H1 (cell line): ENCODE measurements around the gene WDR54. TPM values are rescaled to one million over a fixed set of nuclear protein-coding genes. Genes with fewer than 3 reads are reported as not detected.

Experiments
- ASH2L ChIP-seq: fragments of 200-600, 300-600 bp; sonication (generic); IDR thresholded peaks from one replicate; pipeline ENCODE4 v1.7.1; 2017; ENCODE audit warnings: low read length
- ATF2 ChIP-seq: IDR thresholded peaks from 2 replicates; pipeline ENCODE4 v1.6.1; 2012; ENCODE audit warnings: low read length, inconsistent platforms
- BACH1 ChIP-seq: IDR thresholded peaks from 2 replicates; pipeline ENCODE4 v1.6.1; 2012; ENCODE audit warnings: low read length, improper control_type of control experiment
- BRCA1 ChIP-seq: IDR thresholded peaks from 2 replicates; pipeline ENCODE4 v1.6.1; 2012; ENCODE audit warnings: low read depth, low read length, improper control_type of control experiment
- CBX8 ChIP-seq: fragments of 300-800, 300-1000 bp; sonication (generic); IDR thresholded peaks from 2 replicates; pipeline ENCODE4 v1.7.1; 2016; ENCODE audit warnings: low read depth, low read length, borderline replicate concordance
- CEBPB ChIP-seq: IDR thresholded peaks from 2 replicates; pipeline ENCODE4 v1.6.1; 2012; ENCODE audit warnings: low read depth, low read length
- CHD2 ChIP-seq: IDR thresholded peaks from 2 replicates; pipeline ENCODE4 v1.6.1; 2012; ENCODE audit warnings: low read length, improper control_type of control experiment
- EP300 ChIP-seq, 2 experiments: IDR thresholded peaks; 1 replicate in 1 of 2; 2 replicates in 1 of 2; pipeline ENCODE4 v1.6.1; 2011 to 2012; ENCODE audit warnings: low read depth in 2 of 2, low read length in 2 of 2, mild to moderate bottlenecking in 2 of 2, borderline replicate concordance in 1 of 2, inconsistent platforms in 1 of 2, moderate library complexity in 1 of 2
- KDM4A ChIP-seq: IDR thresholded peaks from one replicate; pipeline ENCODE4 v1.7.1; 2012; ENCODE audit warnings: low read depth, mild to moderate bottlenecking, moderate library complexity, low read length, inconsistent platforms; ENCODE audit not compliant: severe bottlenecking
- KDM5A ChIP-seq: fragments of 200-600 bp; IDR thresholded peaks from 2 replicates; pipeline ENCODE4 v1.7.1; 2012; ENCODE audit warnings: mild to moderate bottlenecking, low read length, inconsistent platforms, mixed read lengths
- MAFK ChIP-seq: IDR thresholded peaks from 2 replicates; pipeline ENCODE4 v1.6.1; 2012; ENCODE audit warnings: low read depth, mild to moderate bottlenecking, improper control_type of control experiment, low read length
- PHF8 ChIP-seq: fragments of 200-600 bp; sonication (generic); conservative IDR thresholded peaks from 2 replicates; pipeline ENCODE4 v1.7.1; 2012; ENCODE audit warnings: low read depth, mild to moderate bottlenecking, inconsistent platforms, low read length, moderate library complexity
- POLR2AphosphoS5 ChIP-seq: IDR thresholded peaks from 2 replicates; pipeline ENCODE4 v1.6.1; 2011; ENCODE audit warnings: low read depth, low read length
- POU5F1 ChIP-seq: IDR thresholded peaks from 2 replicates; pipeline ENCODE4 v1.6.1; 2011; ENCODE audit warnings: low read depth, mild to moderate bottlenecking, low read length, moderate library complexity
- SIN3A ChIP-seq, 2 experiments: IDR thresholded peaks in 1 of 2; conservative IDR thresholded peaks in 1 of 2; 2 replicates each; pipeline ENCODE4 v1.6.1; 2011 to 2012; ENCODE audit warnings: low read length in 2 of 2, improper control_type of control experiment in 1 of 2, low read depth in 1 of 2, mild to moderate bottlenecking in 1 of 2
- SIRT6 ChIP-seq: IDR thresholded peaks from one replicate; pipeline ENCODE4 v1.7.1; 2012; ENCODE audit warnings: low read length, inconsistent platforms
- SP2 ChIP-seq: IDR thresholded peaks from 2 replicates; pipeline ENCODE4 v1.6.1; 2012; ENCODE audit warnings: mild to moderate bottlenecking, low read length, inconsistent platforms
- SP4 ChIP-seq: IDR thresholded peaks from 2 replicates; pipeline ENCODE4 v1.6.1; 2012; ENCODE audit warnings: low read length, inconsistent platforms
- TAF1 ChIP-seq: IDR thresholded peaks from 2 replicates; pipeline ENCODE4 v1.6.1; 2011; ENCODE audit warnings: mild to moderate bottlenecking, low read depth, low read length
- TAF7 ChIP-seq: optimal IDR thresholded peaks from 2 replicates; pipeline ENCODE3; 2011; ENCODE audit warnings: low read depth, mild to moderate bottlenecking, inconsistent platforms, low read length, moderate library complexity, borderline replicate concordance
- TBP ChIP-seq: IDR thresholded peaks from 2 replicates; pipeline ENCODE4 v1.6.1; 2011; ENCODE audit warnings: low read depth, low read length, improper control_type of control experiment
- TCF12 ChIP-seq: IDR thresholded peaks from 2 replicates; pipeline ENCODE4 v1.6.1; 2011; ENCODE audit warnings: low read depth, mild to moderate bottlenecking, low read length
- polyA plus RNA-seq, 7 experiments: library from polyadenylated mRNA; depleted of rRNA in 3 of 7; stranded (reverse) in 5 of 7; unstranded in 2 of 7; fragments of >200 nt in 5 of 7; fragments of 200-250 nt in 2 of 7; gene quantifications; 1 replicate in 5 of 7; 2 replicates in 1 of 7; 4 replicates in 1 of 7; pipeline versions ENCODE4 v1.2.1 to v1.2.3, GENCODE V29; 2011 to 2013; ENCODE audit warnings: missing spikeins in 2 of 7, mixed read lengths in 2 of 7
- total RNA-seq: library from RNA; stranded (reverse); fragmentation: NEBNext Ultra II Directional; extraction: Animal tissue kit (Norgen Biotek cat#: 25700); gene quantifications from 2 replicates; pipeline ENCODE4 v1.2.1, GENCODE V29; 2021

The WDR54 gene
- total and polyA plus RNA-seq, 2 of the 8 experiments (the other 6 are each of a cell fraction or from before 2014, with no cell fraction given), result 41.6 to 125 TPM

- peak in 1 of 2 experiments; percentile 77; a peak in 1 of 3 replicates for TF ChIP-seq EP300 (IDR thresholded peaks at IDR 0.05; ENCODE audit: borderline replicate concordance in 1 of 2, low read depth in 2 of 2, low read length in 2 of 2)
- TF ChIP-seq CEBPB, result no peak
- TF ChIP-seq ASH2L, result peak; percentile 60
- peak; percentile 80 for TF ChIP-seq TBP
- TF ChIP-seq POU5F1, result no peak
- 0 out of 2 replicates have a peak, but pooled peaks have one; percentile 56 for TF ChIP-seq TCF12
- 0 out of 2 replicates have a peak, but pooled peaks have one; percentile 30 for TF ChIP-seq PHF8
- no peak for TF ChIP-seq BRCA1
- TF ChIP-seq TAF1, result peak; percentile 77
- TF ChIP-seq SIN3A (conservative IDR thresholded peaks at IDR 0.05 in 1 of 2, IDR thresholded peaks at IDR 0.05 in 1 of 2; ENCODE audit: low read depth in 1 of 2, low read length in 2 of 2), result peak; percentile 95 to 100; a peak in 3 of 4 replicates
- peak; percentile 21; the same call in 1 of the 2 replicates for TF ChIP-seq MAFK
- TF ChIP-seq KDM4A, result peak; percentile 38
- TF ChIP-seq KDM5A, result no peak; the same call in none of the 2 replicates
- TF ChIP-seq ATF2, result peak; percentile 82; the same call in 1 of the 2 replicates
- no peak for TF ChIP-seq SIRT6
- no peak for TF ChIP-seq SP2
- peak; percentile 37 for TF ChIP-seq TAF7
- TF ChIP-seq POLR2AphosphoS5, result peak; percentile 66
- peak; percentile 88 for TF ChIP-seq CHD2
- TF ChIP-seq BACH1, result peak; percentile 88
- TF ChIP-seq SP4, result peak; percentile 97
- TF ChIP-seq CBX8, result no peak
These were observed 33.4 kb downstream of the WDR54 start, which contains the start of gene INO80B (continued) for GRCh38 chr2:74454654-74455511.
